ENCODE results near the gene TRIO.

DNA sequence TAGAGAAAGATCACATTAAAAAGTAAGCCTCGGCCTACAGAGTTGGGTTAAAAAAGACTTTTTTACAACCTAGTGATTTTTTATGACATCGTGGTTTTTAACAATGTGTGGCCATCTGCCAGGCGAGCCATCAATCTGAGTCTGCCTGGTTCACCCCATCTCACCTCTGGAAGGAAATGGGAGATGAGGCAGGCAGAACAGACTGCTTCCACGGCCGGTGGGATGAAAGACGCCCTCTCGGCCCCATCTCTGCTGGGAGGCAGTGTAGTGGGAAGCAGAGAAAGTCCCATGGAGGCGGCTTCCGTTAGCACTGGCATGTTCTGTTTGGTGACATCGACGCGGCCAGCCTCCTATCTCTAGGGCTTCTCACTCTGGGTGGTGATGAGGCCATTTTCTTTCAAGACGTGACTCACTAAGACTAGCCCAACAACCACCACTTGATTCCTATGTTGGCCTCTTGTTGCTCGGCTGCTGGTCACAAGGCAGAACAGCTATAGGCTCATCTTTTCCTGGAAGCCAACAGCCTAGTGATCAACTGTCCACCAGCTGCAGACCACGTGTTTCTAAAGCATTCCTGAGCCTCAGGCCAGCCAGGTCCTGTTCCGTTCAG lies 306.0 kb downstream of the TRIO start:
- TF ChIP-seq CTCF (conservative IDR thresholded peaks at IDR 0.05; ENCODE audit: low read depth, low read length): no peak
- no peak for TF ChIP-seq EZH2 (IDR thresholded peaks at IDR 0.05; ENCODE audit: borderline replicate concordance, low read depth, low read length, poor library complexity, severe bottlenecking)

Data from A673 (cell line).